ENCODE measurements around the gene TMEFF1. TPM values are rescaled to one million over a fixed set of nuclear protein-coding genes. Genes with fewer than 3 reads are reported as not detected.
A peak's percentile ranks its signal among the peaks of the same experiment; 100 is the strongest.

TMEFF1 gene, protein sequence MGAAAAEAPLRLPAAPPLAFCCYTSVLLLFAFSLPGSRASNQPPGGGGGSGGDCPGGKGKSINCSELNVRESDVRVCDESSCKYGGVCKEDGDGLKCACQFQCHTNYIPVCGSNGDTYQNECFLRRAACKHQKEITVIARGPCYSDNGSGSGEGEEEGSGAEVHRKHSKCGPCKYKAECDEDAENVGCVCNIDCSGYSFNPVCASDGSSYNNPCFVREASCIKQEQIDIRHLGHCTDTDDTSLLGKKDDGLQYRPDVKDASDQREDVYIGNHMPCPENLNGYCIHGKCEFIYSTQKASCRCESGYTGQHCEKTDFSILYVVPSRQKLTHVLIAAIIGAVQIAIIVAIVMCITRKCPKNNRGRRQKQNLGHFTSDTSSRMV
- total RNA-seq (2021; ENCODE audit: unreplicated experiment): 3.3 TPM
- polyA plus RNA-seq (2012): 0.66 and 0.77 TPM in 2 replicates
- Bru-seq, nascent RNA: percentile 20 among the genes with signal in this experiment
- BruChase-seq, experiment 1, labeled RNA remaining after a 6-hour chase: percentile 23 among the genes with signal in this experiment
- BruChase-seq, experiment 2, labeled RNA remaining after a 2-hour chase: not detected
- long read RNA-seq, transcript TMEFF1-201 (10 exons, 2,611 nt): major isoform, 17 of 17 reads
- long read RNA-seq, partial matches to known transcripts: 0 of 17 reads
- long read RNA-seq, other reads (novel, unspliced or antisense): 0 of 17 reads

DNA sequence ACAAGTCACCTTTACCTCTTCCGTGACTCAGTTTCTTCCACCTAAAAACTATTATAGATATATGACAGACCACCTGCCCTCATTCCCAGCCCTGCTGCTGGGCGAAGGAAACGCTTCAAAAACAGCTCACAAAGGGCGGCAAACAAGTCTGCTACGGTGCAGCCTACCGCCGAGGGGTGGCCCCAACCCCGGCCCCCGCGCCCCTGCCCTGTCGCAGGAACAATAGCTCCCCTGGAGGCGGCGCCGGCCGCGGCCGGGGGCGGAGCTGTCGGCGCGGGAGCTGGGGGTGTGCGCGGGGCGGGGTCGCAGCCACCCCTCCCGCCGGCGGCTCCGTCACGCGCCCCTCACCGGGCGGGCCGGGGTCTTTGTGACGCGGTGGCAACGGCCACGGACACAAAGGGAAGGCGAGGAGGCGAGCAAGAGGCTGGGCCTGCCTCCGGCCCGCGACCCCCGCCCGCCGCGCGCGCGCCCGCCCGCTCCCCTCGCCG is at the start of gene TMEFF1:
TMEFF1 (plus strand) TSS at position 362 of the 488 bp plus-strand sequence. CDS start 396 bp downstream, outside the sequence.
- H3K27ac ChIP-seq (ENCODE audit: low read depth, low read length): peak within 1 kb of the TSS; percentile 20; the same call in 1 of the 2 replicates

More for the DNA sequence above, at the start of gene TMEFF1:
- no peaks in the 10 kb centered on the region for H3K79me2 ChIP-seq (ENCODE audit: insufficient read depth, low read length)
- intact Hi-C loops (cut with micrococcal nuclease): no loop called here
- no peak for DNase-seq (ENCODE audit: low read depth, low spot score)
- H3K9me2 ChIP-seq (ENCODE audit: insufficient read depth): no peaks in the 10 kb centered on the region
- H3K4me1 ChIP-seq (ENCODE audit: control insufficient read depth in 1 of 2, insufficient read depth in 2 of 2, low read length in 2 of 2): peaks cover 3 to 12% of the 10 kb centered on the region in 2 experiments; a peak in 2 of 4 replicates
- peak within 1 kb of the TSS; percentile 4 for H2AFZ ChIP-seq (ENCODE audit: low read depth, low read length, poor library complexity, severe bottlenecking)
- ATAC-seq: peak; percentile 84
- peak within 1 kb of the TSS; percentile 61 to 73 for H3K4me3 ChIP-seq (replicated peaks in 1 of 2; ENCODE audit: low read depth in 1 of 2, low read length in 2 of 2)
- peak within 1 kb of the TSS; percentile 59 for H3K9ac ChIP-seq (ENCODE audit: low read length)
- H3K36me3 ChIP-seq (ENCODE audit: control insufficient read depth in 1 of 2, insufficient read depth in 2 of 2, low read length in 2 of 2): no peaks in the 10 kb centered on the region
- ChIA-PET POLR2A (no interaction called here), CTCF (interaction anchor here (0.6 to 1.0 kb wide), 2 partner anchors 35 to 148 kb away, joined by 3 read pairs; no protein-coding TSS in a partner anchor), RAD21 (ENCODE audit: low non-redundant PET in 1 of 2, low total read pairs in 2 of 2, uncharacterized antibody in 2 of 2, unreplicated experiment in 2 of 2) (interaction anchor here in 1 of 2 experiments (0.6 kb wide), 1 partner anchor 494 kb away, joined by 3 read pairs; no protein-coding TSS in a partner anchor)
- H4K20me1 ChIP-seq (ENCODE audit: insufficient read depth): no peaks in the 10 kb centered on the region
- H3K27me3 ChIP-seq (ENCODE audit: insufficient read depth, low read length): no peaks in the 10 kb centered on the region
- peak within 1 kb of the TSS; percentile 96 for H3K4me2 ChIP-seq (ENCODE audit: low read length)
- no peak for TF ChIP-seq JUND (IDR thresholded peaks at IDR 0.05)
- TF ChIP-seq, protein P1, sequence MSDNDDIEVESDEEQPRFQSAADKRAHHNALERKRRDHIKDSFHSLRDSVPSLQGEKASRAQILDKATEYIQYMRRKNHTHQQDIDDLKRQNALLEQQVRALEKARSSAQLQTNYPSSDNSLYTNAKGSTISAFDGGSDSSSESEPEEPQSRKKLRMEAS (IDR thresholded peaks at IDR 0.05): peak; percentile 26; the same call in 1 of the 2 replicates
- TF ChIP-seq, protein P2, sequence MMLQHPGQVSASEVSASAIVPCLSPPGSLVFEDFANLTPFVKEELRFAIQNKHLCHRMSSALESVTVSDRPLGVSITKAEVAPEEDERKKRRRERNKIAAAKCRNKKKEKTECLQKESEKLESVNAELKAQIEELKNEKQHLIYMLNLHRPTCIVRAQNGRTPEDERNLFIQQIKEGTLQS (IDR thresholded peaks at IDR 0.05): no peak
- TF ChIP-seq, protein P3, sequence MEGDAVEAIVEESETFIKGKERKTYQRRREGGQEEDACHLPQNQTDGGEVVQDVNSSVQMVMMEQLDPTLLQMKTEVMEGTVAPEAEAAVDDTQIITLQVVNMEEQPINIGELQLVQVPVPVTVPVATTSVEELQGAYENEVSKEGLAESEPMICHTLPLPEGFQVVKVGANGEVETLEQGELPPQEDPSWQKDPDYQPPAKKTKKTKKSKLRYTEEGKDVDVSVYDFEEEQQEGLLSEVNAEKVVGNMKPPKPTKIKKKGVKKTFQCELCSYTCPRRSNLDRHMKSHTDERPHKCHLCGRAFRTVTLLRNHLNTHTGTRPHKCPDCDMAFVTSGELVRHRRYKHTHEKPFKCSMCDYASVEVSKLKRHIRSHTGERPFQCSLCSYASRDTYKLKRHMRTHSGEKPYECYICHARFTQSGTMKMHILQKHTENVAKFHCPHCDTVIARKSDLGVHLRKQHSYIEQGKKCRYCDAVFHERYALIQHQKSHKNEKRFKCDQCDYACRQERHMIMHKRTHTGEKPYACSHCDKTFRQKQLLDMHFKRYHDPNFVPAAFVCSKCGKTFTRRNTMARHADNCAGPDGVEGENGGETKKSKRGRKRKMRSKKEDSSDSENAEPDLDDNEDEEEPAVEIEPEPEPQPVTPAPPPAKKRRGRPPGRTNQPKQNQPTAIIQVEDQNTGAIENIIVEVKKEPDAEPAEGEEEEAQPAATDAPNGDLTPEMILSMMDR (IDR thresholded peaks at IDR 0.05 in 2 of 3, conservative IDR thresholded peaks at IDR 0.05 in 1 of 3; ENCODE audit: borderline replicate concordance in 1 of 3, insufficient read depth in 1 of 3, low read depth in 2 of 3, low read length in 2 of 3): peak in 2 of 3 experiments; percentile 20 to 24; a peak in 1 of 6 replicates
- BruUV-seq (replicated peaks): no TSS peak
- H3K9me3 ChIP-seq (ENCODE audit: control insufficient read depth in 1 of 2, insufficient read depth in 1 of 2, low read depth in 1 of 2, low read length in 2 of 2): no peaks in the 10 kb centered on the region

Data from HCT116 (cell line).